K562 (cell line): ENCODE data around the gene TEX51. TPM values are rescaled to one million over a fixed set of nuclear protein-coding genes. Genes with fewer than 3 reads are reported as not detected.

Source experiments
- ATAC-seq: fragments of 200-7000 bp; cut with Tn5 transposase; 3 replicates; pipeline ENCODE4 v1.9.1; 2020; ENCODE audit warnings: moderate library complexity
- BruUV-seq: library from RNA; stranded (reverse); fragments of 400-500 nt; replicated peaks from 2 replicates; lab custom pipeline; 2021; lab: Mats Ljungman, UMichigan
- CTCF ChIA-PET: fragments of 300-600 bp; formaldehyde crosslinking; extraction: SDS; loops from one replicate; lab custom pipeline; 2021; ENCODE audit warnings: low intra/inter-chr PET ratio; lab: Yijun Ruan, JAX
- POLR2A ChIA-PET: fragments of 300-600, 350-650 bp; sonication (Branson Sonifier 250); formaldehyde crosslinking; extraction: SDS; loops from one replicate; lab custom pipeline; 2021; ENCODE audit warnings: antibody characterized with exemption, inconsistent platforms; lab: Yijun Ruan, JAX
- DNase-seq, 4 experiments: peaks; one replicate each; pipeline versions ENCODE4 v3.0.0 to v3.0.0-alpha.2; 2011 to 2018; ENCODE audit warnings: low spot score in 3 of 4, mixed read lengths in 3 of 4; ENCODE audit errors: extremely low read depth in 1 of 4
- FAIRE-seq: peaks from 2 replicates; lab custom pipeline; 2011; peaks lifted over from hg19 to GRCh38; lab: Jason Lieb, UNC
- H2AFZ ChIP-seq: 2 replicates; pipeline ENCODE4 v1.6.0; 2011; ENCODE audit warnings: low read depth, low read length, control low read depth, inconsistent platforms
- H3K27ac ChIP-seq: fragments of 200-600 bp; 3 replicates; pipeline ENCODE4 v1.8.0; 2011; ENCODE audit warnings: low read depth, mild to moderate bottlenecking, control low read depth, inconsistent platforms, low read length, moderate library complexity, mixed read lengths; ENCODE audit errors: extremely low read depth
- H3K27me3 ChIP-seq, 2 experiments: fragments of 300-600 bp in 1 of 2; 2 replicates in 1 of 2; 3 replicates in 1 of 2; pipeline versions ENCODE4 v1.6.0 to v1.8.0; 2011; ENCODE audit warnings: inconsistent platforms in 2 of 2, low read length in 2 of 2, mild to moderate bottlenecking in 1 of 2, mixed read lengths in 1 of 2, moderate library complexity in 1 of 2; ENCODE audit not compliant: control insufficient read depth in 2 of 2, insufficient read depth in 2 of 2
- H3K36me3 ChIP-seq: fragments of 300-600 bp; 3 replicates; pipeline ENCODE4 v1.8.0; 2011; ENCODE audit warnings: mild to moderate bottlenecking, low read length, inconsistent platforms; ENCODE audit not compliant: control insufficient read depth, insufficient read depth
- H3K4me1 ChIP-seq, 2 experiments: fragments of 200-600 bp in 1 of 2; replicated peaks in 1 of 2; 2 replicates in 1 of 2; 3 replicates in 1 of 2; pipeline versions ENCODE4 v1.5.1 to v1.8.0; 2011; ENCODE audit warnings: inconsistent platforms in 2 of 2, low read length in 2 of 2, mild to moderate bottlenecking in 1 of 2, mixed read lengths in 1 of 2, moderate library complexity in 1 of 2; ENCODE audit not compliant: control insufficient read depth in 2 of 2, insufficient read depth in 2 of 2
- H3K4me2 ChIP-seq: 2 replicates; pipeline ENCODE4 v1.6.1; 2011; ENCODE audit warnings: low read length, control low read depth, inconsistent platforms, mixed read lengths; ENCODE audit not compliant: insufficient read depth
- H3K4me3 ChIP-seq: fragments of 200-600 bp; sonication (generic), shearing (Covaris generic); 2 replicates; pipeline ENCODE4 v1.5.1; 2016; ENCODE audit warnings: control low read depth, inconsistent platforms
- H3K79me2 ChIP-seq: fragments of 200-600 bp; 3 replicates; pipeline ENCODE4 v1.8.0; 2011; ENCODE audit warnings: low read length, inconsistent platforms; ENCODE audit not compliant: control insufficient read depth, insufficient read depth
- H3K9ac ChIP-seq, 2 experiments: 2 replicates each; pipeline versions ENCODE4 v1.6.0 to v1.6.1; 2011; ENCODE audit warnings: low read depth in 2 of 2, low read length in 2 of 2, control low read depth in 1 of 2, inconsistent platforms in 1 of 2, mild to moderate bottlenecking in 1 of 2, mixed read lengths in 1 of 2; ENCODE audit not compliant: insufficient read depth in 1 of 2
- H3K9me1 ChIP-seq: one replicate; pipeline ENCODE4 v1.6.0; 2011; ENCODE audit warnings: inconsistent platforms, mild to moderate bottlenecking, low read length, moderate library complexity; ENCODE audit not compliant: control insufficient read depth, insufficient read depth
- H3K9me3 ChIP-seq: replicated peaks from 2 replicates; pipeline ENCODE4 v1.5.1; 2011; ENCODE audit warnings: low read depth, low read length, inconsistent platforms; ENCODE audit not compliant: control insufficient read depth, insufficient read depth
- H4K20me1 ChIP-seq: replicated peaks from 2 replicates; pipeline ENCODE4 v1.6.1; 2011; ENCODE audit warnings: low read length, inconsistent platforms, mixed read lengths; ENCODE audit not compliant: control insufficient read depth, insufficient read depth
- E4F1 ChIP-seq: fragments of 250-450 bp; sonication (Bioruptor Pico); IDR thresholded peaks from 2 replicates; pipeline ENCODE4 v1.5.0; 2021; ENCODE audit warnings: mild to moderate bottlenecking, borderline replicate concordance
- HMGXB4 ChIP-seq: sonication (generic); formaldehyde crosslinking; IDR thresholded peaks from 2 replicates; pipeline ENCODE4 v1.8.1; 2023; ENCODE audit warnings: mild to moderate bottlenecking, missing genetic modification reagents
- ZNF263 ChIP-seq: sonication (generic); formaldehyde crosslinking; IDR thresholded peaks from 2 replicates; pipeline ENCODE4 v1.8.0; 2022; ENCODE audit warnings: mild to moderate bottlenecking, missing genetic modification reagents, borderline replicate concordance
- WGBS: fragments of 100-300 bp; shearing (Covaris generic); methylation state at CpG from one replicate; pipeline ENCODE4 v1.1.6; 2016; ENCODE audit warnings: low coverage, mixed read lengths; ENCODE audit not compliant: insufficient coverage; ENCODE audit errors: missing lambda C conversion rate; 5-methylcytosine and 5-hydroxymethylcytosine counted together
- in situ Hi-C: fragments of 300-500 bp; cut with MboI; formaldehyde crosslinking; loops from 4 replicates; pipeline ENCODE4 v1.15.0; 2018; ENCODE audit warnings: inconsistent platforms, mixed read lengths
- intact Hi-C: fragments of 100-400 bp; cut with micrococcal nuclease; formaldehyde crosslinking; loops from 2 replicates; pipeline ENCODE4 v1.14.2; 2022
- polyA plus RNA-seq, 8 experiments: library from polyadenylated mRNA; depleted of rRNA in 4 of 8; stranded (reverse) in 5 of 8; unstranded in 3 of 8; fragments of >200 nt; fragmentation: Nextera tagmentation in 2 of 8; fragmentation: Illumina TruSeq in 1 of 8; extraction: Ambion mirVana in 2 of 8; extraction: Trizol in 1 of 8; gene quantifications; 2 replicates each; pipeline versions ENCODE4 v1.2.1 to v1.2.3, GENCODE V29; 2011 to 2014; ENCODE audit warnings: inconsistent platforms in 1 of 8, missing spikeins in 1 of 8
- total RNA-seq, 7 experiments: library from RNA; depleted of rRNA in 6 of 7; stranded (reverse); fragments of >200 nt in 6 of 7; fragmentation: Illumina TruSeq in 2 of 7; extraction: Trizol in 2 of 7; gene quantifications; 2 replicates each; pipeline versions ENCODE4 v1.2.1 to v1.2.3, GENCODE V29; 2011 to 2021; ENCODE audit warnings: low replicate concordance in 1 of 7

Gene TEX51
- total and polyA plus RNA-seq, 9 of the 15 experiments (the other 6 are each of a cell fraction or from before 2014, with no cell fraction given): not detected

- TF ChIP-seq E4F1 (no peak), ZNF263 (no peak), HMGXB4 (CRISPR knock-in tag) (no peak)
- in situ Hi-C loops (no loop called here), intact Hi-C loops (no loop called here)
- no peaks in the 10 kb centered on the region for H3K9me3 ChIP-seq
- H3K4me2 ChIP-seq: no peak overlapping the region
- no peaks in the 10 kb centered on the region for H4K20me1 ChIP-seq
- ChIA-PET POLR2A (no interaction called here), CTCF (no interaction called here)
- 0% methylated on average over 5 of the region's 5 CpGs for WGBS
- H3K79me2 ChIP-seq: no peaks in the 10 kb centered on the region
- no peak for FAIRE-seq
- no peak overlapping the region for H3K9ac ChIP-seq
- no peaks in the 10 kb centered on the region for H3K4me1 ChIP-seq
- H2AFZ ChIP-seq: no peak overlapping the region
- H3K27ac ChIP-seq: no peak overlapping the region
- H3K27me3 ChIP-seq: peaks cover 0 to 22% of the 10 kb centered on the region in 2 experiments; a peak in 1 of 5 replicates
- no peaks in the 10 kb centered on the region for H3K36me3 ChIP-seq
- H3K4me3 ChIP-seq: no peak overlapping the region
- no peak for DNase-seq
- no peaks in the 10 kb centered on the region for H3K9me1 ChIP-seq
- ATAC-seq: no peak
- BruUV-seq: no TSS peak
Measured at GRCh38 chr2:126877041-126877440, 21.6 kb upstream of the TEX51 start.
